Adrenal gland (tissue), 12 donors: ENCODE measurements around the gene MACROH2A1. TPM values are rescaled to one million over a fixed set of nuclear protein-coding genes. Genes with fewer than 3 reads are reported as not detected.

Experiments used
- DNase-seq, 7 donors: peaks; one replicate each; pipeline ENCODE4 v3.0.0-alpha.2; 2019 to 2020
- H3K27ac ChIP-seq, 5 donors: fragments of 200-600 bp; sonication (generic) in 4 of 5; 1 replicate in 3 of 5; 2 replicates in 2 of 5; pipeline versions ENCODE4 v1.5.1 to v1.8.0; 2016 to 2020; ENCODE audit warnings: mild to moderate bottlenecking in 1 of 5
- H3K27me3 ChIP-seq: fragments of 200-600 bp; 2 replicates; pipeline ENCODE4 v1.8.0; 2021
- H3K36me3 ChIP-seq, 2 donors: fragments of 200-600 bp; replicated peaks in 1 of 2; 1 replicate in 1 of 2; 2 replicates in 1 of 2; pipeline versions ENCODE4 v1.5.1 to v1.8.0; 2018 to 2022
- H3K4me1 ChIP-seq, 2 donors: fragments of 200-600 bp; replicated peaks in 1 of 2; 1 replicate in 1 of 2; 2 replicates in 1 of 2; pipeline versions ENCODE4 v1.5.1 to v1.8.0; 2018 to 2021
- H3K4me3 ChIP-seq, 4 donors: fragments of 200-600 bp; sonication (generic) in 3 of 4; one replicate each; pipeline ENCODE4 v1.5.1; 2016 to 2018
- H3K9me3 ChIP-seq, 3 donors: fragments of 200-600 bp; sonication (generic) in 1 of 3; replicated peaks in 1 of 3; 1 replicate in 2 of 3; 2 replicates in 1 of 3; pipeline versions ENCODE4 v1.5.1 to v1.8.0; 2016 to 2021
- CTCF ChIP-seq, 6 experiments: fragments of 450-650 bp in 4 of 6; fragments of 200-600 bp in 2 of 6; sonication (generic) in 1 of 6; IDR thresholded peaks; 1 replicate in 5 of 6; 2 replicates in 1 of 6; pipeline versions ENCODE4 v1.5.1 to v1.8.0; 2016 to 2021; ENCODE audit warnings: antibody characterized with exemption in 6 of 6, mild to moderate bottlenecking in 2 of 6, moderate library complexity in 1 of 6
- POLR2A ChIP-seq, 2 donors: fragments of 450-650 bp; IDR thresholded peaks; one replicate each; pipeline ENCODE4 v1.6.1; 2017; ENCODE audit warnings: antibody characterized with exemption in 2 of 2, mild to moderate bottlenecking in 2 of 2, moderate library complexity in 1 of 2
- WGBS, 4 donors: extraction: QIAGEN DNeasy Blood & Tissue Kit in 2 of 4; methylation state at CpG; one replicate each; pipeline versions ENCODE4 v1.1.5 to v1.1.7; 2013 to 2017; 5-methylcytosine and 5-hydroxymethylcytosine counted together
- intact Hi-C, 2 donors: fragments of 100-400 bp; cut with DNase I; formaldehyde crosslinking; loops; one replicate each; pipeline versions ENCODE4 v1.14.1 to v1.15.0; 2022 to 2023
- polyA plus RNA-seq, 3 donors: library from polyadenylated mRNA; stranded (reverse); fragments of 200-250 nt in 2 of 3; fragments of 350-450 nt in 1 of 3; fragmentation: Illumina TruSeq in 1 of 3; extraction: RNeasy Lipid Tissue Mini Kit (QIAGEN cat#74804) in 1 of 3; gene quantifications; one replicate each; pipeline ENCODE4 v1.2.3, GENCODE V29; 2013 to 2014
- total RNA-seq, 9 donors: library from RNA; depleted of rRNA in 4 of 9; stranded (reverse); fragments of >200 nt in 4 of 9; fragments of 120-200 nt in 1 of 9; fragmentation: NEBNext Ultra II Directional in 1 of 9; extraction: Animal tissue kit (Norgen Biotek cat#: 25700) in 1 of 9; gene quantifications; one replicate each; pipeline versions ENCODE4 v1.1.0 to v1.2.4, GENCODE V29; 2013 to 2023
- donor health status: healthy with polysubstance abuse.
- donor health status: Bipolar disorder and iron deficiency.
- donor health status: DM: yes; HTN: yes; CAD: no.
- donor health status: DM: no; HTN: no; CAD: no.
- donor health status: DM: no; HTN: no; CAD: no.
- donor health status: DM: yes; HTN: yes; CAD: no.

The MACROH2A1 gene
- total and polyA plus RNA-seq, 12 donors, result 77.2 to 241 (median 144) TPM

- H3K4me3 ChIP-seq, result no peak overlapping the region
- no peak for TF ChIP-seq CTCF (IDR thresholded peaks at IDR 0.05)
- 89 to 97% (median 95%) methylated on average over 6 to 7 of the region's 7 CpGs for whole genome bisulfite sequencing, 4 donors
- H3K4me1 ChIP-seq, result no peaks in the 10 kb centered on the region
- no peak overlapping the region for H3K27ac ChIP-seq
- peaks cover 0 to 81% of the 10 kb centered on the region in 2 donors for H3K36me3 ChIP-seq
- DNase-seq, result no peak
- intact Hi-C loops, result no loop called here
- H3K27me3 ChIP-seq, result no peaks in the 10 kb centered on the region
- H3K9me3 ChIP-seq, result no peaks in the 10 kb centered on the region
Observed at GRCh38 chr5:135341696-135342550, 57.1 kb downstream of the MACROH2A1 start.

GRCh38 chr5:135341016-135341666 is 57.9 kb downstream of the MACROH2A1 start:
- Histone ChIP-seq H3K9me3 (no peaks in the 10 kb centered on the region), H3K36me3 (peaks cover 0 to 88% of the 10 kb centered on the region in 2 donors), H3K4me3 (no peak overlapping the region), H3K27ac (no peak overlapping the region), H3K27me3 (no peaks in the 10 kb centered on the region), H3K4me1 (no peaks in the 10 kb centered on the region)
- TF ChIP-seq POLR2A (IDR thresholded peaks at IDR 0.05), result no peak
- no peak for TF ChIP-seq CTCF (IDR thresholded peaks at IDR 0.05)
- DNase-seq, result no peak
- 84 to 91% (median 88%) methylated on average over 5 of the region's 5 CpGs for WGBS, 4 donors
- intact Hi-C loops, result no loop called here

- Histone ChIP-seq H3K4me1 (no peaks in the 10 kb centered on the region), H3K27ac (no peak overlapping the region), H3K27me3 (no peaks in the 10 kb centered on the region), H3K4me3 (no peak overlapping the region), H3K36me3 (peaks cover 0 to 91% of the 10 kb centered on the region in 2 donors), H3K9me3 (no peaks in the 10 kb centered on the region)
- TF ChIP-seq CTCF (IDR thresholded peaks at IDR 0.05), result no peak
- no peak for TF ChIP-seq POLR2A (IDR thresholded peaks at IDR 0.05)
- intact Hi-C loops, result no loop called here
- WGBS, 4 donors, result 73 to 86% (median 79%) methylated on average over 2 of the region's 2 CpGs
- no peak for DNase-seq
Observed at GRCh38 chr5:135340568-135340967, 58.5 kb downstream of the MACROH2A1 start.

GRCh38 chr5:135339623-135340022 is 59.4 kb downstream of the MACROH2A1 start:
- Histone ChIP-seq H3K9me3 (no peaks in the 10 kb centered on the region), H3K4me1 (no peaks in the 10 kb centered on the region), H3K27ac (no peak overlapping the region), H3K36me3 (peaks cover 0 to 82% of the 10 kb centered on the region in 2 donors), H3K27me3 (no peaks in the 10 kb centered on the region), H3K4me3 (no peak overlapping the region)
- TF ChIP-seq POLR2A (IDR thresholded peaks at IDR 0.05), result no peak
- no peak for TF ChIP-seq CTCF (IDR thresholded peaks at IDR 0.05)
- intact Hi-C loops, result loop anchor here (10.0 kb wide), 2 partner anchors 125 to 425 kb away; no protein-coding TSS in a partner anchor
- 94 to 98% (median 96%) methylated on average over 3 to 4 of the region's 4 CpGs for WGBS, 4 donors
- DNase-seq, result no peak
